OCI-LY3 (cell line): ENCODE results near the gene SYT3.
"Not testable (repeated sequence)": the region's sequence is repeated elsewhere in the genome, so short reads cannot be mapped to it uniquely, and the experiment has no call there.

ENCODE experiments used
- EZH2phosphoT487 ChIP-seq: fragments of 200-600 bp; shearing (Covaris generic); IDR thresholded peaks from 2 replicates; pipeline ENCODE4 v1.6.1; 2018; ENCODE audit warnings: antibody characterized with exemption, mixed run types, low read depth
- TF ChIP-seq, protein P1 (sequence below): fragments of 200-600, 300-600 bp; sonication (generic); IDR thresholded peaks from 2 replicates; pipeline ENCODE4 v1.5.1; 2014; ENCODE audit warnings: antibody characterized with exemption, low read length, low read depth

GRCh38 chr19:50606059-50606836 is 33.4 kb downstream of the SYT3 start:
- TF ChIP-seq, protein P1, sequence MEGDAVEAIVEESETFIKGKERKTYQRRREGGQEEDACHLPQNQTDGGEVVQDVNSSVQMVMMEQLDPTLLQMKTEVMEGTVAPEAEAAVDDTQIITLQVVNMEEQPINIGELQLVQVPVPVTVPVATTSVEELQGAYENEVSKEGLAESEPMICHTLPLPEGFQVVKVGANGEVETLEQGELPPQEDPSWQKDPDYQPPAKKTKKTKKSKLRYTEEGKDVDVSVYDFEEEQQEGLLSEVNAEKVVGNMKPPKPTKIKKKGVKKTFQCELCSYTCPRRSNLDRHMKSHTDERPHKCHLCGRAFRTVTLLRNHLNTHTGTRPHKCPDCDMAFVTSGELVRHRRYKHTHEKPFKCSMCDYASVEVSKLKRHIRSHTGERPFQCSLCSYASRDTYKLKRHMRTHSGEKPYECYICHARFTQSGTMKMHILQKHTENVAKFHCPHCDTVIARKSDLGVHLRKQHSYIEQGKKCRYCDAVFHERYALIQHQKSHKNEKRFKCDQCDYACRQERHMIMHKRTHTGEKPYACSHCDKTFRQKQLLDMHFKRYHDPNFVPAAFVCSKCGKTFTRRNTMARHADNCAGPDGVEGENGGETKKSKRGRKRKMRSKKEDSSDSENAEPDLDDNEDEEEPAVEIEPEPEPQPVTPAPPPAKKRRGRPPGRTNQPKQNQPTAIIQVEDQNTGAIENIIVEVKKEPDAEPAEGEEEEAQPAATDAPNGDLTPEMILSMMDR: not testable (repeated sequence)
- not testable (repeated sequence) for TF ChIP-seq EZH2phosphoT487
